ENCODE results near the gene ERMAP. TPM values are rescaled to one million over a fixed set of nuclear protein-coding genes. Genes with fewer than 3 reads are reported as not detected.

ERMAP gene
- total RNA-seq, 4 donors from 2014 or later = 1.4 to 6.5 (median 3.9) TPM

GRCh38 chr1:42835422-42835821, 18.5 kb downstream of the ERMAP start:
- in situ Hi-C loops (cut with MboI; ENCODE audit: low sequenced_read_pairs in 4 of 4) = no loop called here
- Histone ChIP-seq H3K27me3 (no peaks in the 10 kb centered on the region), H3K27ac (no peak overlapping the region), H3K36me3 (peaks cover 0 to 9% of the 10 kb centered on the region in 2 donors), H3K4me1 (no peaks in the 10 kb centered on the region), H3K4me3 (no peak overlapping the region), H3K9me3 (no peaks in the 10 kb centered on the region)
- intact Hi-C loops (cut with DNase I; ENCODE audit: low total_unique reads) = no loop called here
- no peak for TF ChIP-seq CTCF (IDR thresholded peaks at IDR 0.05 in 4 of 5, conservative IDR thresholded peaks at IDR 0.05 in 1 of 5)
- TF ChIP-seq POLR2A (IDR thresholded peaks at IDR 0.05) = no peak
- DNase-seq (no peak), ATAC-seq (no peak)

GRCh38 chr1:42837709-42838108, 20.8 kb downstream of the ERMAP start:
- in situ Hi-C loops (cut with MboI; ENCODE audit: low sequenced_read_pairs in 4 of 4) = no loop called here
- H3K27ac ChIP-seq = no peak overlapping the region

GRCh38 chr1:42838482-42839190, 21.7 kb downstream of the ERMAP start:
- no peak overlapping the region for H3K4me3 ChIP-seq
- no peak for TF ChIP-seq POLR2A (IDR thresholded peaks at IDR 0.05)
- no peak for TF ChIP-seq CTCF (IDR thresholded peaks at IDR 0.05 in 4 of 5, conservative IDR thresholded peaks at IDR 0.05 in 1 of 5)

More at GRCh38 chr1:42837709-42838108, 20.8 kb downstream of the ERMAP start:
- ATAC-seq (no peak), DNase-seq (no peak)
- H3K36me3 ChIP-seq = peaks cover 0 to 10% of the 10 kb centered on the region in 2 donors
- no peak overlapping the region for H3K4me3 ChIP-seq
- intact Hi-C loops (cut with DNase I; ENCODE audit: low total_unique reads) = no loop called here
- H3K27me3 ChIP-seq = no peaks in the 10 kb centered on the region
- TF ChIP-seq POLR2A (IDR thresholded peaks at IDR 0.05) = no peak
- TF ChIP-seq CTCF (IDR thresholded peaks at IDR 0.05 in 4 of 5, conservative IDR thresholded peaks at IDR 0.05 in 1 of 5) = no peak
- no peaks in the 10 kb centered on the region for H3K9me3 ChIP-seq
- no peaks in the 10 kb centered on the region for H3K4me1 ChIP-seq

GRCh38 chr1:42841010-42841409, 24.1 kb downstream of the ERMAP start:
- in situ Hi-C loops (cut with MboI; ENCODE audit: low sequenced_read_pairs in 4 of 4) = no loop called here
- TF ChIP-seq POLR2A (IDR thresholded peaks at IDR 0.05) (no peak), CTCF (IDR thresholded peaks at IDR 0.05 in 4 of 5, conservative IDR thresholded peaks at IDR 0.05 in 1 of 5) (no peak)
- Histone ChIP-seq H3K4me3 (no peak overlapping the region), H3K27ac (no peak overlapping the region), H3K27me3 (no peaks in the 10 kb centered on the region), H3K4me1 (peaks cover 5 to 8% of the 10 kb centered on the region in 2 donors), H3K9me3 (no peaks in the 10 kb centered on the region), H3K36me3 (peaks cover 0 to 14% of the 10 kb centered on the region in 2 donors)
- DNase-seq = no peak
- no peak for ATAC-seq
- intact Hi-C loops (cut with DNase I; ENCODE audit: low total_unique reads) = loop anchor here (10.0 kb wide), 1 partner anchor 156 kb away; the partner anchor contains the start of gene YBX1

More at GRCh38 chr1:42838482-42839190, 21.7 kb downstream of the ERMAP start:
- no peak for ATAC-seq
- H3K27me3 ChIP-seq = no peaks in the 10 kb centered on the region
- in situ Hi-C loops (cut with MboI; ENCODE audit: low sequenced_read_pairs in 4 of 4) = no loop called here
- peaks cover 0 to 14% of the 10 kb centered on the region in 2 donors for H3K36me3 ChIP-seq
- H3K9me3 ChIP-seq = no peaks in the 10 kb centered on the region
- DNase-seq = no peak
- H3K27ac ChIP-seq = no peak overlapping the region
- H3K4me1 ChIP-seq = no peaks in the 10 kb centered on the region
- intact Hi-C loops (cut with DNase I; ENCODE audit: low total_unique reads) = no loop called here

Measured in gastrocnemius medialis (tissue), 4 donors.